Measurements from ENCODE around the gene GRHL3.

GRHL3 gene

DNA sequence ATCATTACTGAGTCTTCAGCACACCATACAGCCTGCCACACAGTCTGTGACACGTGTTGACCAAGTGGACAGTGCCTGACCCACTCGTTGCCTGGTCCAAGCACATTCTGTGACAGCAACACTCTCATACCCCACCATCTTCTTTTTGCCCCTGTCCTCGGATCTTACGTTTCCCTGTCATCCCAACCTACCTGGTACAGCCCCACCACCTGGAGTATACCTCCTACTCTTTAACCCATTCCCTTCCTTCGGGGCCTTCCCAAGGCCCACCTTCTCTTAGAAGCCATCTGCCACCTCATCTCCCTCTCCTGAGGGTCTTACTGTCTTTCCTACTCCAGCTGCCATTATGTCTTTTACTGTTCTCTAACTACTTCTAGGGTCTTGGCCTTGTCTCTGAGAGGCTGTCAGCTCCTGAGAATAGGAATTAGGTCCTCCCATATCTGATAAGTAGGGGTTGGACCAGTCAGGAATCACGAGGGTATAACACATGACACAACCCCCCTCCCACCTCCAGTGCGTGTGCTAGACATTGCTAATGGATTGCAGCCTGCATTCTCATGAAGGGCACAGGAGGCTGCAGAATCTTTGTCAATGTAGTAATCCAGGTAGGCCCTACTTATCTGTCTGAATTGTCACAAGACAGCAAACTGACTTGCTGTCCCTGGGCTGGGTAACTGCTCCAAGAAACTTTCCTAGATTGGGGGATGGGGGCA lies 13.0 kb downstream of the GRHL3 start:
- H3K4me1 ChIP-seq (ENCODE audit: control insufficient read depth, insufficient read depth, low read length) = peaks cover 24% of the 10 kb centered on the region
- H3K36me3 ChIP-seq (ENCODE audit: insufficient read depth, low read length) = no peaks in the 10 kb centered on the region
- H3K27me3 ChIP-seq (ENCODE audit: control insufficient read depth, insufficient read depth, low read length) = peaks cover 6% of the 10 kb centered on the region
- no peaks in the 10 kb centered on the region for H3K9me3 ChIP-seq (replicated peaks; ENCODE audit: low read length)
- no peak overlapping the region for H3K4me3 ChIP-seq (ENCODE audit: low read length)
- H3K9ac ChIP-seq (ENCODE audit: low read depth, low read length) = no peak overlapping the region
- no peak overlapping the region for H3K4me2 ChIP-seq (ENCODE audit: low read length)

GRCh38 chr1:24336075-24336474 lies 16.9 kb downstream of the GRHL3 start:
- Histone ChIP-seq H3K36me3 (ENCODE audit: insufficient read depth, low read length) (no peaks in the 10 kb centered on the region), H3K4me3 (ENCODE audit: low read length) (no peak overlapping the region), H3K4me2 (ENCODE audit: low read length) (no peak overlapping the region), H3K4me1 (ENCODE audit: control insufficient read depth, insufficient read depth, low read length) (no peaks in the 10 kb centered on the region), H3K9ac (ENCODE audit: low read depth, low read length) (no peak overlapping the region), H3K9me3 (replicated peaks; ENCODE audit: low read length) (no peaks in the 10 kb centered on the region), H3K27me3 (ENCODE audit: control insufficient read depth, insufficient read depth, low read length) (peaks cover 16% of the 10 kb centered on the region)

DNA sequence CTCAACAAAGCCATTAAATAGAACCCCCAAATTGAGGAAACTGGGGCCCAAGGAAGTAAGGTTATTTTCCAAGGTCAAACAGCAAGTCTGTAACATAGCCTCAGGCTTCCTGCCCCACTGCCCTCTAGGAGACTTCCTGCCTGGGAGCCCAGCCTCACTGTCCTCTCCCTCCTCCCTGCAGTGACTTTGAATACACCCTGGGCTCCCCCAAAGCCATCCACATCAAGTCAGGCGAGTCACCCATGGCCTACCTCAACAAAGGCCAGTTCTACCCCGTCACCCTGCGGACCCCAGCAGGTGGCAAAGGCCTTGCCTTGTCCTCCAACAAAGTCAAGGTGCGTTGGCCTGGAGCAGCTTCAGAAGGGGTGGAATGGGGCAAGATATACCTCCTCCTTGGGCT lies 18.3 kb downstream of the GRHL3 start:
- Histone ChIP-seq H3K4me3 (ENCODE audit: low read length) (no peak overlapping the region), H3K36me3 (ENCODE audit: insufficient read depth, low read length) (no peaks in the 10 kb centered on the region), H3K27me3 (ENCODE audit: control insufficient read depth, insufficient read depth, low read length) (peaks cover 28% of the 10 kb centered on the region), H3K9me3 (replicated peaks; ENCODE audit: low read length) (no peaks in the 10 kb centered on the region), H3K9ac (ENCODE audit: low read depth, low read length) (no peak overlapping the region), H3K4me2 (ENCODE audit: low read length) (no peak overlapping the region), H3K4me1 (ENCODE audit: control insufficient read depth, insufficient read depth, low read length) (no peaks in the 10 kb centered on the region)

GRCh38 chr1:24338447-24338846 lies 19.3 kb downstream of the GRHL3 start:
- Histone ChIP-seq H3K9ac (ENCODE audit: low read depth, low read length) (no peak overlapping the region), H3K36me3 (ENCODE audit: insufficient read depth, low read length) (no peaks in the 10 kb centered on the region), H3K4me2 (ENCODE audit: low read length) (no peak overlapping the region), H3K4me3 (ENCODE audit: low read length) (no peak overlapping the region), H3K4me1 (ENCODE audit: control insufficient read depth, insufficient read depth, low read length) (no peaks in the 10 kb centered on the region), H3K27me3 (ENCODE audit: control insufficient read depth, insufficient read depth, low read length) (peaks cover 38% of the 10 kb centered on the region), H3K9me3 (replicated peaks; ENCODE audit: low read length) (no peaks in the 10 kb centered on the region)

GRCh38 chr1:24339996-24340395 lies 20.8 kb downstream of the GRHL3 start:
- Histone ChIP-seq H3K4me2 (ENCODE audit: low read length) (no peak overlapping the region), H3K27me3 (ENCODE audit: control insufficient read depth, insufficient read depth, low read length) (peaks cover 43% of the 10 kb centered on the region), H3K36me3 (ENCODE audit: insufficient read depth, low read length) (no peaks in the 10 kb centered on the region), H3K9me3 (replicated peaks; ENCODE audit: low read length) (no peaks in the 10 kb centered on the region), H3K4me1 (ENCODE audit: control insufficient read depth, insufficient read depth, low read length) (no peaks in the 10 kb centered on the region), H3K9ac (ENCODE audit: low read depth, low read length) (no peak overlapping the region), H3K4me3 (ENCODE audit: low read length) (no peak overlapping the region)

DNA sequence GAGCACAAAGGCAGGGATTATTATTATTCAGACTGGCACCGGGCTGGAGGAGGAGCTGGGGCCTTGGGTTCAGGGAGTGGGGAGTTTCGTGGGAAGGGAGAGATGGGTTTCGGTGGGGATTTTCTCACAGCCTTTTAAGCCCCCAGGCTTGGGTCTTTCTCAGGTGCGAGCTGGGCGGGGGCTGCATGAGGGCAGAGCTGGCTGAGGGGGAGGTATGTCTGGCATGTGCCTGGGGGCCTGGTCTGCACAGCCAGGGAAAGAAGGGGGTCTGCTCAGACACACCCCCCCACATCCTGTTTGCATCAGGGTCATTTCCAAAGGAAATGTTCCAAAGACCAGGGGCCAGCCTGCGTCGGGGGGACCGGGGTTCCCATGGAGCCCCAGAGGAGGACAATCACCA lies 21.6 kb downstream of the GRHL3 start:
- H3K27me3 ChIP-seq (ENCODE audit: control insufficient read depth, insufficient read depth, low read length) = peaks cover 46% of the 10 kb centered on the region
- no peak overlapping the region for H3K4me2 ChIP-seq (ENCODE audit: low read length)
- H3K9ac ChIP-seq (ENCODE audit: low read depth, low read length) = no peak overlapping the region
- no peaks in the 10 kb centered on the region for H3K9me3 ChIP-seq (replicated peaks; ENCODE audit: low read length)
- no peaks in the 10 kb centered on the region for H3K36me3 ChIP-seq (ENCODE audit: insufficient read depth, low read length)
- no peak overlapping the region for H3K4me3 ChIP-seq (ENCODE audit: low read length)
- H3K4me1 ChIP-seq (ENCODE audit: control insufficient read depth, insufficient read depth, low read length) = no peaks in the 10 kb centered on the region

GRCh38 chr1:24341260-24341659 lies 22.1 kb downstream of the GRHL3 start:
- Histone ChIP-seq H3K4me3 (ENCODE audit: low read length) (no peak overlapping the region), H3K27me3 (ENCODE audit: control insufficient read depth, insufficient read depth, low read length) (peaks cover 51% of the 10 kb centered on the region), H3K36me3 (ENCODE audit: insufficient read depth, low read length) (no peaks in the 10 kb centered on the region), H3K9me3 (replicated peaks; ENCODE audit: low read length) (no peaks in the 10 kb centered on the region), H3K9ac (ENCODE audit: low read depth, low read length) (no peak overlapping the region), H3K4me2 (ENCODE audit: low read length) (no peak overlapping the region), H3K4me1 (ENCODE audit: control insufficient read depth, insufficient read depth, low read length) (no peaks in the 10 kb centered on the region)

DNA sequence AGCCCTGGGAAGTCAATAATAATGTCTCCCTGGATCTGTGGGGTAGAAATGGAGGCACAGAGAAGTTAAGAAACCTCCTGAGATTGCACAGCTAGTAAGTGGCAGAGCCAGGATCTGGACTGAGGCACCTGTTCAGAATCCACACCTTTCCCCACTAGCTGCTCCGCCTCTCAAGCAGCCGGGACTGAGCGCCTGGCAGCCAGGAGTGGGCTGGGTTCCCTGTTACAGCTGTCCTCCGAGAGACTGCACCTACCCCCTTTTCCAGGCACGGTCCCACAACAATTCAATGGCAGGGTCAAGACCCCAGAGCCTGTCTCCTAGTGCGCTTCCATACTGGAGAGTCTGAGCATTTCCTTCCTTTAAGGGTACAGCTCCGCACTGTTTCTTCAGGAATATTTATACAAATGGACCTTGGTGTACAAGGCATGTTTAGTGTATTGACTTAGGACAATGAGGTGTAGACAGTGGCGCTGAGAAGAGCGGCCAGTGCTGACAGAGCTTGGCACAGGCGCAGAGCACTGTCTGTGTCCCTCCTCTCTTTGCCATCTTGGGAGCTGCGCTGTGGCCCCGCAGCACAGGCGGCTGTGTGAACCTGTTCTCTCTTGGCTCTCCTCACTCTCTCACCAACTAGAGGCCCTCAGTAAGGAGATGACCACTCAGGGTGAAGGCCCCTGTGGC lies 24.4 kb downstream of the GRHL3 start:
- H3K4me3 ChIP-seq (ENCODE audit: low read length) = no peak overlapping the region
- H3K4me2 ChIP-seq (ENCODE audit: low read length) = no peak overlapping the region
- no peaks in the 10 kb centered on the region for H3K36me3 ChIP-seq (ENCODE audit: insufficient read depth, low read length)
- no peaks in the 10 kb centered on the region for H3K4me1 ChIP-seq (ENCODE audit: control insufficient read depth, insufficient read depth, low read length)
- H3K9me3 ChIP-seq (replicated peaks; ENCODE audit: low read length) = no peaks in the 10 kb centered on the region
- no peak overlapping the region for H3K9ac ChIP-seq (ENCODE audit: low read depth, low read length)
- peaks cover 59% of the 10 kb centered on the region for H3K27me3 ChIP-seq (ENCODE audit: control insufficient read depth, insufficient read depth, low read length)

DNA sequence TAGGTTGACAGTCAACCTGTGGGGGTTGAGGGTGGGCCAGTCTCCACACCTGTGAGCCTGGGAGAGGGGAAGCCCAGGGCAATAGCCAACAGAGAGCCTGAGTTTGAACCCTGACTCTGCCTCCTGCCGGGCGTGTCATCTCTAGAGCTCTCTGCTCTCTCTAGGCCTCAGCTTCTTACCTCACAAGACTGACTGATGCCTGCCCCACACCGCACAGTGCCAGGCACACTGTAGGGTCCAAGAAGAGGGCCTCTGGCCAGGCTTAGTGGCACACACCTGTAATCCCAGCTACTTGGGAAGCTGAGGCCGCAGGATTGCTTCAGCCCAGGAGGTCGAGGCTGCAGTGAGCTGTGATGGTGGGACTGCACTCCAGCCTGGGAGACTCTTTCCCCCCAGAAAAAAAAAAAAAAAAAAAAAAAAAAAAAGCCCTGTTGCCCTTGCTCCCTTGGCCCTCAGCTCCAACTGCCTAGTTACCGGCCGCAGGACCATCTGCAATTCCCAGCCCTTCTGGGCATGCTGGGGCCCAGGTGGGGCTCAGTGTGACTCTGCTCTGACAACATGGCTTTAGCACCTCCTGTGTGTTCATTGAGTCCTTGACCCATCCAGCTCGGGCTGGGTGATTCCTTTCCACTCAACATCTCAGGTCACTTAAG lies 25.1 kb downstream of the GRHL3 start:
- no peak overlapping the region for H3K4me3 ChIP-seq (ENCODE audit: low read length)
- no peak overlapping the region for H3K9ac ChIP-seq (ENCODE audit: low read depth, low read length)
- no peaks in the 10 kb centered on the region for H3K36me3 ChIP-seq (ENCODE audit: insufficient read depth, low read length)
- H3K9me3 ChIP-seq (replicated peaks; ENCODE audit: low read length) = no peaks in the 10 kb centered on the region
- no peak overlapping the region for H3K4me2 ChIP-seq (ENCODE audit: low read length)
- peaks cover 60% of the 10 kb centered on the region for H3K27me3 ChIP-seq (ENCODE audit: control insufficient read depth, insufficient read depth, low read length)
- H3K4me1 ChIP-seq (ENCODE audit: control insufficient read depth, insufficient read depth, low read length) = no peaks in the 10 kb centered on the region

DNA sequence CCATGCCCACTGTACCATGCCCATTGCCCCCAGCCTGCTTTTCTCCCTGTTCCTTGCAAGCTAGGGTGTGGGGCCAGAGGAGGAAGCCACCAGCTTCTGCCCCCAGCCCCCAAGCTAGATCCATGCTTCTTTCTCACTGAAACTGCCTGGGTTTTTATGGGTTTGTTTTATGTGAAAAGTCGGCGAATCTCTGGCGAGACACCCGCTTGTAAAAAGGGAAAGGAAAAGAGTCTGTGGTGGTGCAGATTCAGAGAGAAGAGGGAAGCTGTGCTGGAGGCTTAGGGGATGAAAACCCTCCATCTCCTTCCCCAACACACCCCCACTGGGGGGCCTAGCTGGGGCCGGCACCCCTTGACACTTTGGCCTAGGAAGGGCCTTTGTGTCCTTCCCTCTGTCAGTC lies 26.2 kb downstream of the GRHL3 start:
- Histone ChIP-seq H3K36me3 (ENCODE audit: insufficient read depth, low read length) (no peaks in the 10 kb centered on the region), H3K4me3 (ENCODE audit: low read length) (no peak overlapping the region), H3K9ac (ENCODE audit: low read depth, low read length) (no peak overlapping the region), H3K4me2 (ENCODE audit: low read length) (no peak overlapping the region), H3K4me1 (ENCODE audit: control insufficient read depth, insufficient read depth, low read length) (peaks cover 7% of the 10 kb centered on the region), H3K9me3 (replicated peaks; ENCODE audit: low read length) (no peaks in the 10 kb centered on the region), H3K27me3 (ENCODE audit: control insufficient read depth, insufficient read depth, low read length) (peaks cover 60% of the 10 kb centered on the region)

- H3K36me3 ChIP-seq (ENCODE audit: insufficient read depth, low read length) = no peaks in the 10 kb centered on the region
- H3K4me2 ChIP-seq (ENCODE audit: low read length) = no peak overlapping the region
- H3K27me3 ChIP-seq (ENCODE audit: control insufficient read depth, insufficient read depth, low read length) = peaks cover 47% of the 10 kb centered on the region
Measured at GRCh38 chr1:24347159-24347934, 28.2 kb downstream of the GRHL3 start.

More at GRCh38 chr1:24347159-24347934, 28.2 kb downstream of the GRHL3 start:
- Histone ChIP-seq H3K9me3 (replicated peaks; ENCODE audit: low read length) (no peaks in the 10 kb centered on the region), H3K4me3 (ENCODE audit: low read length) (no peak overlapping the region), H3K4me1 (ENCODE audit: control insufficient read depth, insufficient read depth, low read length) (peaks cover 16% of the 10 kb centered on the region), H3K9ac (ENCODE audit: low read depth, low read length) (no peak overlapping the region)
